Kidney glomerular epithelial cell (primary cell): Measurements from ENCODE around the gene ZNF660.
"Not testable (repeated sequence)": the region's sequence is repeated elsewhere in the genome, so short reads cannot be mapped to it uniquely, and the experiment has no call there.

ENCODE experiments used
- DNase-seq: peaks from one replicate; lab custom pipeline; 2025; lab: John Stamatoyannopoulos, UW

The ZNF660 gene

DNA sequence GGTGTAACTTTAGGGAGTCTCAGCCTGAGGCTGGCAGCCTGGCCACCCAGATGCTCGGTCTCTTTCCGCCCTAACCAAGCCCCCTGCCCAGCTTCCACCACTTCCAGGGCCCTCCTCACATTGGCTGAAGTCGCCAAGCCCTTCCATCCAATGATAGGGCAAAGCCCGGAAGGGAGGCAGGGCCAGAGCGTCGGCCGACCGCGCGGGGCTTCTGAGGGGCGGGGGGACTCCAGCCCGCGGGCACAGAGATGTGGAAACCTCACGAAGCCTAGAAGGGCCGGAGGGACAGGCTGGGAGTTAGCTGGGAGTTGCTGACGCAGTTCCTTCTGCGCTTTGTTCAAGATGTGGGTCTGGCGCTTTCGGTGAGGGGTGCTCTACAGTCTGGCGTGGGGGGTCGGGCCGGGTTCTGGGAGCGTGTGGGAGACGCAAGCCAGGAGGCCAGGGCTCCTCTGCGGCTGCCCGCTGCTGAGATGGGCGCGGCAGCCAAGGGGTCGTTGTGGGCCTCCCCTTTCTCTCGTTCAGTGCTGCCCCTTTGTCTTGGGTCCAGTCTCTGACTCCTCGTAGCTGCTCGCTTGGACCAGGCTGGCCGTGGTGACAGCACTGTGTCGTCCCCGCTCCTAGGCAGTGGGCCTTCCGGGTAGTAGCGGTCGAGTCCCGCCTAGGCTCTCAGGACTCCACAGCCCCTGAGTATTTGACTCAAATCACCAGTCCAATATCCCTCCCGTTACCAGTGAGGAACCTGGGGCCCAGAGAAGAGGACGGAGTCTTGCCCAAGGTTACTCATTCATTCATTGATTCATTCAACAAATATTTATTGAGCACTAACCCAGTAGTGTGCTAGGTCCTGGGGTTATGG, at the start of gene ZNF660:
ZNF660 (plus strand) TSS at position 319 of the 856 bp plus-strand sequence. CDS start 9,230 bp downstream, outside the sequence.
- peak; percentile 40 for DNase-seq

DNA sequence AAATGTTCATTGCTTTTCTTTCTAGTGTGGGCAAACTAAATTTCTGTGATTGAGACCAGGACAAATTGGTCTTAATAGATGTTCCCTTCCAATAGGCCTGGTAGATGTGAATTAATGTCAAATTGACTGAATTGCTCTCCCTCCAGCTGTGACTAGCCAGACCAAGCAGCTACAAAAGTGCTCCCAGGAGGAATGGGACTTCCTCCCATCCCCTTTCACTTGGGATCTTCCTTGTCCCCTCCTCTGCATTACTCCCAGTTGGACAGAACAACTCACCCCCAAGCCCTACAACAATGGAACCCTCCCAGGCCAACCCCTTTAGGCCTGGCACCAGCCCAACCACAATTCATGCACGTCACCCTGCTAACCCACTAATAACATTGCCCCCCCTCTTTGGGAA, 49.4 kb upstream of the ZNF660 start:
- no peak for DNase-seq

DNA sequence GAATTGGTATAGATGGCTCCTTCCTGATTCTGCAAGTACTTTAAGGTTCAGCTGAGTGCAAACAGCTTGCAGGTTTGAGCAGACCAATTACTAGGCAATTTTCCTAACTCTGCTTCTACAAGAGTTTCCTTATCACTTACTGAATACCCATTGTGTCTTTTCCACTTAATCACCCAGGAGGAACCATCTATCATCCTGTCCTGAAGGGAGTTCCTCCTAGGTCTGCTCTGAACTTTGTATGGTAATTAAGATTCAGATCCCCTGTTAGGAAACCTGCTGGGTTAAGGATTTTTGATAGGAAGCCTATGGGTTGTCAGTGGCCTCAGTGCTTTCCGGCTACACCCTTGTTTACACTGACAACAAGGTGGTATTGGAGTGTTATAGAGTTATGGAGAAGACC, 40.0 kb upstream of the ZNF660 start:
- not testable (repeated sequence) for DNase-seq

DNA sequence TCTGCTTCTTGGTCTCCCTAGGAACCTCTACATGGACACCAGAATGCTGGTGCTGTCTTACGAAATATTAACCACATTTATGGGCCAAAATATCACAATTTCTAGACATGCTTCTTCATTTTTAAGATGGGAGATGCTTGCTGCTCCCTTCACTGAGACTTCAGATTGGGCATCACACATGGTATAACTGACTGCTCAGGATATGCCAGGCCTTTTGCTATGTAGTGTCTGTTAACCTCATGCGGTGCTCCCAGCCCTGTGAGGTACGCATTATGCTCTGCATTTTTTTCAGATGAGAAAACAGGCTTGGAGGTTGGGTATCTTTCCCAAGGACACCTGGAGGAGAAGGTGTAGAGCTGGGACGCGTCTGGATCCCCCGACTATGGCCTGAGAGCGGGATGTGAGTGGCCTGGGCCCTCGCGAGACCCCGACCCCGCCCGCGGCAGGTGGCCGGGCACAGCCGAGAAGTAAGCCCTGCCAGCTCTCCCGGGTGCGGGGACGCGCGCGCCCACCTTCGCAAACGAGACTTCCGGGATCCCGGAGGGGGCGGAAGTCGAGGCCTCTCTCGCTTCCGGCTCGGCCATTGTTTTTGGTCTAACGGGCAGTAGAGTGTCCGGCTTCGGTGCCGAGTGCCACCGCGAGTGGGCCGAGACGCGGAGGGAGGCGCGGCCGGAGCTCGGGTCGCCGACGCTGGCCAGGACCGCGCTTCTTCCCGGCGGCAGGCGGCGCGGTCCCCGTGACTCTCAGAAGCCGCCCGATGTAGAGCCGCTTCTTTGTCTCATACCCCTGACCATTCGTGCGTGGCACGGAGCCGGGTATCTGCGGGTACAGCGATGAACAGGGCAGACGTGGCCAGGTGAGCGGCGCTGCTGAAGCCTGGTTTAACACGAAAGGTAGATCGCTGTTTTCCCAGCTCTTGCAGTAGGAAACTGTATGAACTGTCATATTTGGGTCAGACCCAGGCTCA, 29.9 kb upstream of the ZNF660 start, which contains the start of gene ZKSCAN7:
ZKSCAN7 (plus strand) TSS at position 568 of the 967 bp plus-strand sequence. CDS start 1,855 bp downstream, outside the sequence.
- peak; percentile 68 for DNase-seq

DNA sequence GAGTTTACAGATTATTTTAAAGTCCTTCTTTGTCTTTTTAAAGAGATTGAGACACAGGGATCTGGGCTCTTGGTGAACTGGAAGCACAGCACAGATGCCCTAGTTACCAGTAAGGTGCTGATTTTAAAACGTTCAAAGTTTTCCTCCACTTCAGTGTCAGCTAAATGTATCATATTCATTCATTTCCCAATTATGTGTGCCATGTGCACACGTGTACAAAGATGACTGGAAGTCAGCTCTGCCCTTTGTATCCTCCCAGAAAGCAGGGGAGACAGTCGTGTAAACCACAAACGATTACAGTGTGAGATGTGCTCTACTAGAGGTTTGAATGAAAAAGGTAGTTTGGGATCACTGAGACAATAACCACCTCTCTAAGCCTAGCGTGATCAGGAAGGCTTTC, 29.0 kb upstream of the ZNF660 start:
- DNase-seq: peak; percentile 34

DNA sequence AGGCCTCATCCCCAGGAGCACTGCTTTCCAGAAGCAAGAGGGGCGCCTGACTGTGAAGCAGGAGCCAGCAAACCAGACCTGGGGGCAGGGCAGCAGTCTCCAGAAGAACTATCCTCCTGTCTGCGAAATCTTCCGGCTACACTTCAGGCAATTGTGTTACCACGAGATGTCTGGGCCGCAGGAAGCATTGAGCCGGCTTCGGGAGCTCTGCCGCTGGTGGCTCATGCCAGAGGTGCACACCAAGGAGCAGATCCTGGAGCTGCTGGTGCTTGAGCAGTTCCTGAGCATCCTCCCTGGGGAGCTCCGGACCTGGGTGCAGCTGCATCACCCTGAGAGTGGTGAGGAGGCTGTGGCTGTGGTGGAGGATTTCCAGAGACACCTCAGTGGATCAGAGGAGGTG, 27.7 kb upstream of the ZNF660 start:
- DNase-seq: no peak

DNA sequence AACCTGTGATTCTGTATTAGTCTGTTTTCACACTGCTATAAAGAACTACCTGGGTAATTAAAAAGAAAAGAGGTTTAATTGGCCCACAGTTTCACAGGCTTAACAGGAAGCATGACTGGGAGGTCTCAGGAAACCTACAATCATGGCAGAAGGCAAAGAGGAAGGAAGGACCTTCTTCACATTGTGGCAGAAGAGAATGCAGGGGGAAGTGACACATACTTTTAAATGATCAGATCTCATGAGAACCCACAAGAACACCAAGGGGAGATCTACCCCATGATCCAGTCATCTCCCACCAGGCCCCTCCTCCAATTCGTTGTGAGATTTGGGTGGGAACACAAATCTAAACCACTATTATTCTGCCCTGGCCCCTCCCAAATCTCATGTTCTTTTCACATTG, 23.7 kb upstream of the ZNF660 start:
- DNase-seq: no peak

DNA sequence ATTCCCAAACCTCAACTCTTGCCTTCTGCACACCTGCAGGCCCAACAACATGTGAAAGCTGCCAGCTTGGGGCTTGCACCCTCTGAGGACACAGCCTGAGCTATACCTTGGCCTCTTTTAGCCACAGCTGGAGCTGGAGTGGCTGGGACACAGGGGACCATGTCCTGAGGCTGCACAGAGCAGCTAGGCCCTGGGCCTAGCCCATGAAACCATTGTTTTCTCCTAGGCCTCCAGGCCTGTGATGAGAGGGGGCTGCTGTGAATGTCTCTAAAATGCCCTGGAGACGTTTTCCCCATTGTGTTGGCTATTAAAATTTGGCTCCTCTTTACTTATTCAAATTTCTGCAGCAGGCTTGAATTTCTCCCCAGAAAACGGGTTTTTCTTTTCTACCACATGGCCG, 22.6 kb upstream of the ZNF660 start:
- no peak for DNase-seq

DNA sequence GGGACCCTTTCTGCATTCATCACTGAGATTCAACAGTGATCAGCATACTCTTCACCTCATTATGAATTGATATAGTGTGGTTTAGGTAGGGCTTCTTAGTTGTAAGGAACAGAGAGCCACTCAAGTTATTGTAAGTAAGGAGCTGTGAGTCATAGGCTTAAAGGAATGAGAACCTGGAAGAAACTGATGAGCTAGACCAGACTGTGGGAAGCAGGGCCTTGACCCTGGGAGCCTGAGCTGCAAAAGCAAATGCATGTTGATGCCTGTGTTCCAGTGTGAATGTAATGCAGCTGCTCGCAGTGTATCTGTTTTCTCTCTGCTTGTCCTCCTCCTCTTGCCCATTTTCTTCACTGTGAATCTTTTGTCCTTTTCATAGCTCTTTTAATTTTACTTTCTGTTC, 16.2 kb upstream of the ZNF660 start:
- no peak for DNase-seq

DNA sequence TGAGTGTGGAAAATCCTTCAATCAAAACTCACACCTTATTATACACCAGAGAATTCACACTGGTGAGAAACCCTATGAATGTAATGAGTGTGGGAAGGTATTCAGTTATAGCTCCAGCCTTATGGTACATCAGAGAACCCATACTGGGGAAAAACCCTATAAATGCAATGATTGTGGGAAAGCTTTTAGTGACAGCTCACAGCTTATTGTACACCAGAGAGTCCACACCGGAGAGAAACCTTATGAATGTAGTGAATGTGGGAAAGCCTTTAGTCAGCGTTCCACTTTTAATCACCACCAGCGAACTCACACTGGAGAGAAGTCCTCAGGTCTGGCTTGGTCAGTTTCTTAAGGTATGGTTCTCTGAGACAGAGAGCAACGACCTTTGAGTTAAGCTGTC, 13.7 kb upstream of the ZNF660 start:
- DNase-seq: no peak

DNA sequence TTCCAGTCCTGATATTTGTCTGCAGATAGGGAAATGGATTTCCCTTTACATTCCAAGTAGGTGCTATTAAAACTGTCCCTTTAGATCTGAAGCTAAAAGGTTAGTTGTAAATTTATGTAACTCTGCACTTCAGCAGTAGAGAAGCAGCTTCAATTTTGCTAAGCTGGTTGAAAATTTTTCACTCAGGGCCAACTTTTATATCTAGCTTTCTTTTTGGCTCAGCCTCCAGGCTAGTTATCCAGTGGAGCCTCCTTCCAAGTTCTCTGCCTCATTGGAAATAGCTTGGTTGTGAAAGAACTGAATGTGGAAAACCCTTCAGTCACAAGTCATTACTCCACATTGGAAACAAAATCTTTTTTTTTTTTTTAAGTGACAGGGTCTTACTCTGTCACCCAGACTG, 8.2 kb upstream of the ZNF660 start:
- no peak for DNase-seq

DNA sequence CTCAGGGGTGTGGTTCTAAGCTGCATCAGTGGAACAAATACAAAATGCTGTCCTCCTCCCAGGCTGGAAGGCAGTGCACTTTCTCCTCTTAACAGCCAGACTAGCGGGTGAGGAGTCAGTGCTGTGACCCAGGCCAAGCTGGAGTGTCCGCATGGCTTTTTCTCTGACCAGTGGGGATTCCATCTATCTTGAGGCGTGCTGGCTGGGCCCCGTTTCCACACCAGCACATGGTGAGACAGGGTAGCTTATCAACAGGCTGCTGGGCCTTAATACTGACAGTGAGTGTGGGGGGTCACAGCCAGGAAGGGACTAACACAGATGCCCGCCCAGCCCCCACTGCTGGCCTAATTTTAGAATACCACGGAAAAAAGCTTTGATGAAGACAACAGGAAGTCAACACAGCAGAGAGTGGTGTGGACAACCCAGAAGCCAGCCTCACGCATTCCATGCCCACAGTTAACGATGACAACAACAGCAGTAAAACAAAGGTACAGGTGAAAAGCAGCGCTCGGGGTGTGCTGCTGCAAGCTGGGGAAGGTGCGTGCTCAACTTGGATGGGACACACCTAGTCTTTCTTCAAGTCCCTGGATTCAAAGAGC, 7.3 kb upstream of the ZNF660 start:
- not testable (repeated sequence) for DNase-seq

DNA sequence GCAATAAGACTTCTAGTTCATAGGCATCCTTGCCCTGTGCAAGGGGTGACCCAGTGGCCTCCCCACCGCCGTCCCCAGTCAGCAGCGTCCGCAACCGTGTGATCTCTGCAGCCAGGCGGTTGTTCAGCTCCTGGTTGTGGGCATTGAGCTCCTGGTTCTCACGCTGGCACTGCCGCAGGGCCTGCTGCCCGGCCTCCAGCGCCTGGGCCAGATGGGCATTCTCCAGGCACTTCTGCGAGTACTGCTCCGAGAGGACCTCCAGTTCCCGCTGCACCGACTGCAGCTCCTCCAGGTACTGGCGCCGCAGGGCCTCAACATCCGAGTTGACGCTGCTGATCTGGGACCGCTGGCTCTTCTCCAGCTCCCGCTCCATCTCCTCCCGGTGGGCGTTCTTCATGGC, 6.4 kb upstream of the ZNF660 start:
- DNase-seq: not testable (repeated sequence)

DNA sequence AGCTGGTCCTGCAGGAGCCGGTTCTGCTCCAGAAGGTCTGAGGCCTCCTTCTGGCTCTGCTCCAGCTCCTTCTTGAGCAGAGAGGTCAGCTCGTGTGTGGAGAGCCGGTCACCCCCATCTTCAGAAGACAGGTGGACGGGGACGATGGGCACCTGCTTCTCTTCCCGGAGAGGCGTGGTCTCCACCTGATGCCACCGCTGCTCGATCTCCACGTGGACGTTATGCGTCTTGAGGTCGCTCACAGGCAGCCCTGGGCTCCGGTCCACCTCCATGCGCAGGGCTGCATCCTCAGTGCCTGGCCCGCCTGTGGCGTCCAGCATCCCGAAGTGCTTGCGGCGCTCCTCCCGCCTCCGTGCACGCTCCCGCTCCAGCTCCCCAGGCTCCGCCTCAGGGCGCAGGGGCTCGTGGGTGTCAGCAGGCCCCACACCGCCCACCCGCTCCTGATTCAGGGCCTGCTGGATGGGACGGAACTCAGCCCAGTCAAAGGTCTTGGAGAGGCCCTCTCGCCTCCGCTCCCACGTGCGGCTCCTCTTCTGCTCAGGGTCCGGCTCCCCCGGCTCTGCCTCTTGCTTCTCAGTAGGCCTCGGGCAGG, 5.7 kb upstream of the ZNF660 start:
- not testable (repeated sequence) for DNase-seq

DNA sequence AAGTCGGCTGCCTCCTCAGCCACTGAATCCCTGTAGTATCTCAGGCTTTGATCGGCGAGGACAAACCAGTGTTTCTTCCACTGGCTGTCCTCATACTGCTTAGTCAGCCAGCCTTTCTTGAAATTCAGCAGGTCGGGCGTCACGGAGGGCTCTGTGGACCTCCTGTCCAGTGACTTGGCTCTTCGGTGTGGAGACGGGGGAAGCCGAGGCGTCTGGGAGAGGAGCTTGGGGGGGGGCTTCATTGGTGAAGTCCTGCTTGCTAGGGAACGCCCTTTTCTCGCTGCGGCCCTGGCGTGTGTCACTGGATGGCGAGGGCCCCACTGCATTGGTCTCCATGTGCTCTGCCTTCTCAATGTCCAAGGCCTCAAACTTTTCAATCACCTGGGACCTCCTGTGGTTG, 5.0 kb upstream of the ZNF660 start:
- not testable (repeated sequence) for DNase-seq

DNA sequence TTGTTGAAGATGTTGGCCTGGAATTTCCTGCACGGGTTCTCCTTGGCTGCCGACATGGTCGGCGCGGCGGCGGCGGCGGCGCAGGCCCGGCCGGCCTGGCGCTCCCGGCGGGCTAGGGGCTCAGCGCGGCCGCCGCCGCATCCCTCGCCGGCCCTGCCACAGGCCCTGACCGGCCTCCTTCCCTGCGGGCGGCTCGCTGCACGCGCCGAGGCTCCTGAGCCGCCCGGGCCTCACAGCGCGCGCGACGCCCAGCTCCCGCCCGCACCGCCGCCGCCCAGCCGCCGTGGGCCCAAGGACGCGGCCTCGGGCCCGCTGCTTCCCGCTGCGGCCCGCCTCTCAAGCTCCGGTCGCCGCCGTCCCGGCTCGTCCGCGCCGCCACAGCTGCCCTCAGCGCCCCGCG, 3.8 kb upstream of the ZNF660 start:
- not testable (repeated sequence) for DNase-seq

DNA sequence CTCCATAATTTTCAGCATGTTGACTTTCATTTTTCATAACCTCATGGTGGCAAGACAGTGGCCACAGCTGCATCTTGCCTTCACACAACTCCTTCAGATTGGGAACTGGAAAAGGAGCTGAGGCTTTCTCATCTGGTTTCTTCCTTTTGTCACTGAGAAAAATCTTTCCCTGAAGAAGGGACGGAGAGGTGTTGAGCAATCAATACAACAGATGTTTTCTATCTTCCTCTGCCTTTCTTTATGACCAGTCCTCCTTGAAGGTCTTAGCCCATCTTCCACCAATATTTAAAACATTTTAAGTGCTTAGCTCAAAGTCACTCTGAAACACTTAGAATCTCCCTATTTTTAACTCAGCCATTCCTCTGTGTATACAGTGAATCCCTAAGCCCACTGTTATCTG, 11.9 kb downstream of the ZNF660 start:
- DNase-seq: no peak

DNA sequence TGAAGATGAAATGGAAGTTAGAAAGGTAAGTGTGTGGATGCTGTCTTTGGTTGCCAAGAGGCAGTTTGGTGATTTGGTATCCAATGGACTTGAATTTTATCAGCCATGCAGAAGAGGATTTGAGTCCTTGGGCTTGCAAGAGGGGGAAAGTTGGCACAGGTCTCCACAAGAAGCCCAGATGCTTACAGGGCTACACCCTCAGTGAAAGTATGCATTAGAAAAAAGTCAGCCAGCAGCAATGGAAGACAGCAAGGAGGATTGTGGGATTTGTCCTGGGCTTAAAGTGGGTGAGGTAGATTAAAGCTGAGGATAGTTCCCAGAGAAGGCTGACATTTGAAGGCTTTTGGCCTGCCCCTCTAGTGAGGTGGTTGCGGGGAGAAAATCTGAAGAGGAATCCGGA, 17.0 kb downstream of the ZNF660 start:
- DNase-seq: no peak

DNA sequence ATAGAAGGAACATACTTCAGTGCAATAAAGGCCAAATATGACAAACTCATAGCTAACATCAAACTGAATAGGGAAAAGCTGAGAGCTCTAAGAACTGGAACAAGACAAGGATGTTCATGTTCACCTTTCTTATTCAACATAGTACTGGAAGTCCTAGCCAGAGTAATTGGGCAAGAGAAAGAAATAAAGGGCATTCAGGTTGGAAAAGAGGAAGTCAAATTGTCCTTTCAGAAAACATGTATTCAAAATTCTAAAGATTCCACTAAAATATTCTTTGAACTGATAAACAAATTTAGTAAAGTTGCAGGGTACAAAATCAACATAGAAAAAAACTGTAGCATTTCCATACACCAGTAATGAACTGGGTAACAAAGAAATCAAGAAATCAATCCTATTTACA, 27.9 kb downstream of the ZNF660 start:
- no peak for DNase-seq

DNA sequence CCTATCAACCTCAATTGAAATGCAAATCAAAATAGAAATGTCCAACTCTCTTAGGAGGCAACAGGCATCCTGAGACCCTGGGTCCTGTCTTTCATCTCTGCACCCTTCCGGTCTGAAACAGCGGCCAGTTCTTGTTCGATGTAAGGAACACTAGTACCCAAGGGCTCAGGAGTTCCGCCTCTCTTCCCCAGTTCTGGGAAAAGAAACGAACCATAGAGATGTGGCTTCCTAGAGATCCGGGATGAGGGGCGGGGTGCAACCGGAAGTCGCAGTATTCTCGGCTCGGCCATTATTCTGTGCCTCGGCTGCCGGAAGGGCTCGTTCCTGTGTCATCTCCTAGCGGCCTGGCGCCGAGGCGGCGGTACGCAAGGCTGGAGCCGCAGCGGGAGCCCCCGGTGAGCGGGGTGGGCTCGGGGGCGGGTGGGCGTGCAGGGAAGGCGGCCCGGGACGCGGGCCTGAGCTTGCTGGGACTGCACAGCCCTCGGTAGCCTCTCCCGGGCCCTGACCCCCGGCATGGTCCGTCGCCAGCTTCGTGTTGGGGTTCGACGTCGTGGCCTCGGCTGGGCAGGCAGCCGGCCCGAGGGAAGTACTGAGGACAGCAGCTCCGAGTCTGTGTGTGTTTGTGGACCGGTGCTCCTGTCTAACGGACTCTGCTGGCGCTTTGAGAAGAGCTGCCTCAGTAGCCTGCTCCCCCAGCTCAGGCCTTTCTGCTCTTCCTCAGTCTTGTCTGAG, 40.2 kb downstream of the ZNF660 start, which contains the start of gene ZNF197:
ZNF197 (plus strand) TSS at position 288 of the 732 bp plus-strand sequence. CDS start 4,119 bp downstream, outside the sequence.
- peak; percentile 69 for DNase-seq

DNA sequence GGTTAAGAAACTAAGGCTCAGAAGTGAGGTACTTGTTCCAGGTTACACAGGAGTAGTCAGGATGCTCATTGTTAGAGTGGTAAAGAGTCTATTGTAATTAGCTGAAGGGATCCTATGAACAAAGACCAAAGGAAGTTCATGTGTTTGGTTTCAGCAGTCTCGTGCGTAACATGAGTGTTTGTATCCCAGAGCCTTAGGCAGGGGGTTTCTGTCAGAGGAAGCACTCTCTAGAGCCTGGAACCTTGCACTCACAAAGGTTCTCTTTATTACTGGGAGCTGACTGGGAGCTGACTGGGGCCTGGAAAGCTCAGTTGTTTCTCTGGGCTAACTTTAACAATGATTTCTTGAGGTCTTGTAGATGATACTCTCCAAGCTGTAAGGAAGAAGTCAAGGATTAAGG, 44.0 kb downstream of the ZNF660 start:
- DNase-seq: no peak
